HepG2 (cell line): ENCODE results near the gene ZKSCAN2. TPM values are rescaled to one million over a fixed set of nuclear protein-coding genes. Genes with fewer than 3 reads are reported as not detected.

Source experiments
- CEBPG ChIP-seq: IDR thresholded peaks from 2 replicates; pipeline ENCODE4 v1.6.1; 2016
- FOXA3 ChIP-seq: IDR thresholded peaks from 2 replicates; pipeline ENCODE4 v1.6.1; 2016; ENCODE audit warnings: missing genetic modification reagents, missing compliant biosample characterization
- MYNN ChIP-seq: sonication (generic); formaldehyde crosslinking; IDR thresholded peaks from 2 replicates; pipeline ENCODE4 v1.4.0; 2020; ENCODE audit warnings: mild to moderate bottlenecking, low read depth, missing genetic modification reagents
- PBX2 ChIP-seq: IDR thresholded peaks from 2 replicates; pipeline ENCODE4 v1.6.1; 2016; ENCODE audit warnings: control low read depth
- PRPF4 ChIP-seq: fragments of 200-400 bp; formaldehyde crosslinking; IDR thresholded peaks from 2 replicates; pipeline ENCODE4 v1.6.1; 2016; ENCODE audit warnings: low read length, low read depth; ENCODE audit not compliant: poor library complexity, severe bottlenecking
- SMC3 ChIP-seq: IDR thresholded peaks from 2 replicates; pipeline ENCODE4 v1.6.1; 2011; ENCODE audit warnings: low read length, improper control_type of control experiment
- SRSF4 ChIP-seq: fragments of 200-400 bp; formaldehyde crosslinking; IDR thresholded peaks from one replicate; pipeline ENCODE4 v1.6.1; 2018; ENCODE audit warnings: mild to moderate bottlenecking, low read depth, low read length, moderate library complexity; ENCODE audit not compliant: poor library complexity, severe bottlenecking
- SUZ12 ChIP-seq: fragments of 150-350 bp; IDR thresholded peaks from 2 replicates; pipeline ENCODE4 v1.6.1; 2014; ENCODE audit warnings: low read depth, low read length
- ZBED4 ChIP-seq: sonication (generic); formaldehyde crosslinking; IDR thresholded peaks from 2 replicates; pipeline ENCODE4 v1.4.0; 2020; ENCODE audit warnings: missing genetic modification reagents, borderline replicate concordance
- ZMYM3 ChIP-seq: sonication (generic); formaldehyde crosslinking; IDR thresholded peaks from 2 replicates; pipeline ENCODE4 v1.5.1; 2020; ENCODE audit warnings: mild to moderate bottlenecking, missing genetic modification reagents
- ZNF468 ChIP-seq: sonication (generic); formaldehyde crosslinking; IDR thresholded peaks from 2 replicates; pipeline ENCODE4 v1.8.0; 2022; ENCODE audit warnings: mild to moderate bottlenecking, moderate library complexity, missing genetic modification reagents
- ZZZ3 ChIP-seq: sonication (generic); formaldehyde crosslinking; IDR thresholded peaks from 2 replicates; pipeline ENCODE4 v1.4.0; 2020; ENCODE audit warnings: missing genetic modification reagents, mild to moderate bottlenecking, borderline replicate concordance
- polyA plus RNA-seq, 8 experiments: library from polyadenylated mRNA; depleted of rRNA in 3 of 8; stranded (reverse) in 7 of 8; unstranded in 1 of 8; fragments of >200 nt; fragmentation: Illumina TruSeq in 4 of 8; extraction: Trizol in 4 of 8; gene quantifications; 2 replicates each; pipeline versions ENCODE4 v1.2.1 to v1.2.3, GENCODE V29; 2011 to 2016; ENCODE audit warnings: low read depth in 4 of 8, missing spikeins in 1 of 8, mixed read lengths in 1 of 8; ENCODE audit not compliant: insufficient read depth in 1 of 8
- total RNA-seq, 5 experiments: library from RNA; depleted of rRNA; stranded (reverse); fragments of >200 nt; fragmentation: Illumina TruSeq; extraction: Trizol; gene quantifications; 2 replicates each; pipeline ENCODE4 v1.2.3, GENCODE V29; 2016; ENCODE audit warnings: low read depth in 1 of 5
- TF ChIP-seq, protein P1 (sequence below): sonication (generic); formaldehyde crosslinking; IDR thresholded peaks from 2 replicates; pipeline ENCODE4 v1.5.0; 2020; ENCODE audit warnings: mild to moderate bottlenecking, missing genetic modification reagents, borderline replicate concordance
- TF ChIP-seq, protein P2 (sequence below): sonication (generic); formaldehyde crosslinking; IDR thresholded peaks from 2 replicates; pipeline ENCODE4 v1.4.0; 2020; ENCODE audit warnings: missing genetic modification reagents, borderline replicate concordance

ZKSCAN2 gene
- total and polyA plus RNA-seq, 2 of the 13 experiments (the other 11 are each of a cell fraction or from before 2014, with no cell fraction given), result 4.2 to 11.1 TPM

GRCh38 chr16:25189305-25189704 lies 68.3 kb downstream of the ZKSCAN2 start (continued):
- TF ChIP-seq, protein P1, sequence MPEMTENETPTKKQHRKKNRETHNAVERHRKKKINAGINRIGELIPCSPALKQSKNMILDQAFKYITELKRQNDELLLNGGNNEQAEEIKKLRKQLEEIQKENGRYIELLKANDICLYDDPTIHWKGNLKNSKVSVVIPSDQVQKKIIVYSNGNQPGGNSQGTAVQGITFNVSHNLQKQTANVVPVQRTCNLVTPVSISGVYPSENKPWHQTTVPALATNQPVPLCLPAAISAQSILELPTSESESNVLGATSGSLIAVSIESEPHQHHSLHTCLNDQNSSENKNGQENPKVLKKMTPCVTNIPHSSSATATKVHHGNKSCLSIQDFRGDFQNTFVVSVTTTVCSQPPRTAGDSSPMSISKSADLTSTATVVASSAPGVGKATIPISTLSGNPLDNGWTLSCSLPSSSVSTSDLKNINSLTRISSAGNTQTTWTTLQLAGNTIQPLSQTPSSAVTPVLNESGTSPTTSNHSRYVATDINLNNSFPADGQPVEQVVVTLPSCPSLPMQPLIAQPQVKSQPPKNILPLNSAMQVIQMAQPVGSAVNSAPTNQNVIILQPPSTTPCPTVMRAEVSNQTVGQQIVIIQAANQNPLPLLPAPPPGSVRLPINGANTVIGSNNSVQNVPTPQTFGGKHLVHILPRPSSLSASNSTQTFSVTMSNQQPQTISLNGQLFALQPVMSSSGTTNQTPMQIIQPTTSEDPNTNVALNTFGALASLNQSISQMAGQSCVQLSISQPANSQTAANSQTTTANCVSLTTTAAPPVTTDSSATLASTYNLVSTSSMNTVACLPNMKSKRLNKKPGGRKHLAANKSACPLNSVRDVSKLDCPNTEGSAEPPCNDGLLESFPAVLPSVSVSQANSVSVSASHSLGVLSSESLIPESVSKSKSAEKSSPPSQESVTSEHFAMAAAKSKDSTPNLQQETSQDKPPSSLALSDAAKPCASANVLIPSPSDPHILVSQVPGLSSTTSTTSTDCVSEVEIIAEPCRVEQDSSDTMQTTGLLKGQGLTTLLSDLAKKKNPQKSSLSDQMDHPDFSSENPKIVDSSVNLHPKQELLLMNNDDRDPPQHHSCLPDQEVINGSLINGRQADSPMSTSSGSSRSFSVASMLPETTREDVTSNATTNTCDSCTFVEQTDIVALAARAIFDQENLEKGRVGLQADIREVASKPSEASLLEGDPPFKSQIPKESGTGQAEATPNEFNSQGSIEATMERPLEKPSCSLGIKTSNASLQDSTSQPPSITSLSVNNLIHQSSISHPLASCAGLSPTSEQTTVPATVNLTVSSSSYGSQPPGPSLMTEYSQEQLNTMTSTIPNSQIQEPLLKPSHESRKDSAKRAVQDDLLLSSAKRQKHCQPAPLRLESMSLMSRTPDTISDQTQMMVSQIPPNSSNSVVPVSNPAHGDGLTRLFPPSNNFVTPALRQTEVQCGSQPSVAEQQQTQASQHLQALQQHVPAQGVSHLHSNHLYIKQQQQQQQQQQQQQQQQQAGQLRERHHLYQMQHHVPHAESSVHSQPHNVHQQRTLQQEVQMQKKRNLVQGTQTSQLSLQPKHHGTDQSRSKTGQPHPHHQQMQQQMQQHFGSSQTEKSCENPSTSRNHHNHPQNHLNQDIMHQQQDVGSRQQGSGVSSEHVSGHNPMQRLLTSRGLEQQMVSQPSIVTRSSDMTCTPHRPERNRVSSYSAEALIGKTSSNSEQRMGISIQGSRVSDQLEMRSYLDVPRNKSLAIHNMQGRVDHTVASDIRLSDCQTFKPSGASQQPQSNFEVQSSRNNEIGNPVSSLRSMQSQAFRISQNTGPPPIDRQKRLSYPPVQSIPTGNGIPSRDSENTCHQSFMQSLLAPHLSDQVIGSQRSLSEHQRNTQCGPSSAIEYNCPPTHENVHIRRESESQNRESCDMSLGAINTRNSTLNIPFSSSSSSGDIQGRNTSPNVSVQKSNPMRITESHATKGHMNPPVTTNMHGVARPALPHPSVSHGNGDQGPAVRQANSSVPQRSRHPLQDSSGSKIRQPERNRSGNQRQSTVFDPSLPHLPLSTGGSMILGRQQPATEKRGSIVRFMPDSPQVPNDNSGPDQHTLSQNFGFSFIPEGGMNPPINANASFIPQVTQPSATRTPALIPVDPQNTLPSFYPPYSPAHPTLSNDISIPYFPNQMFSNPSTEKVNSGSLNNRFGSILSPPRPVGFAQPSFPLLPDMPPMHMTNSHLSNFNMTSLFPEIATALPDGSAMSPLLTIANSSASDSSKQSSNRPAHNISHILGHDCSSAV (CRISPR knock-in tag), result no peak
- TF ChIP-seq PBX2, result no peak
- TF ChIP-seq ZBED4 (CRISPR knock-in tag), result no peak
- TF ChIP-seq, protein P2, sequence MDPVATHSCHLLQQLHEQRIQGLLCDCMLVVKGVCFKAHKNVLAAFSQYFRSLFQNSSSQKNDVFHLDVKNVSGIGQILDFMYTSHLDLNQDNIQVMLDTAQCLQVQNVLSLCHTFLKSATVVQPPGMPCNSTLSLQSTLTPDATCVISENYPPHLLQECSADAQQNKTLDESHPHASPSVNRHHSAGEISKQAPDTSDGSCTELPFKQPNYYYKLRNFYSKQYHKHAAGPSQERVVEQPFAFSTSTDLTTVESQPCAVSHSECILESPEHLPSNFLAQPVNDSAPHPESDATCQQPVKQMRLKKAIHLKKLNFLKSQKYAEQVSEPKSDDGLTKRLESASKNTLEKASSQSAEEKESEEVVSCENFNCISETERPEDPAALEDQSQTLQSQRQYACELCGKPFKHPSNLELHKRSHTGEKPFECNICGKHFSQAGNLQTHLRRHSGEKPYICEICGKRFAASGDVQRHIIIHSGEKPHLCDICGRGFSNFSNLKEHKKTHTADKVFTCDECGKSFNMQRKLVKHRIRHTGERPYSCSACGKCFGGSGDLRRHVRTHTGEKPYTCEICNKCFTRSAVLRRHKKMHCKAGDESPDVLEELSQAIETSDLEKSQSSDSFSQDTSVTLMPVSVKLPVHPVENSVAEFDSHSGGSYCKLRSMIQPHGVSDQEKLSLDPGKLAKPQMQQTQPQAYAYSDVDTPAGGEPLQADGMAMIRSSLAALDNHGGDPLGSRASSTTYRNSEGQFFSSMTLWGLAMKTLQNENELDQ, result no peak
- TF ChIP-seq FOXA3, result 0 out of 2 replicates have a peak, but pooled peaks have one; percentile 6
- TF ChIP-seq SRSF4, result no peak
- TF ChIP-seq SUZ12, result no peak
- no peak for TF ChIP-seq ZZZ3 (CRISPR knock-in tag)
- TF ChIP-seq ZNF468 (CRISPR knock-in tag), result no peak
- no peak for TF ChIP-seq PRPF4
- peak; percentile 45; the same call in 1 of the 2 replicates for TF ChIP-seq CEBPG (CRISPR knock-in tag)
- peak; percentile 55; the same call in 1 of the 2 replicates for TF ChIP-seq ZMYM3 (CRISPR knock-in tag)
- 0 out of 2 replicates have a peak, but pooled peaks have one; percentile 17 for TF ChIP-seq SMC3
- no peak for TF ChIP-seq MYNN
